ENCODE results near the gene NDRG3. TPM values are rescaled to one million over a fixed set of nuclear protein-coding genes. Genes with fewer than 3 reads are reported as not detected.

NDRG3 gene
- total and polyA plus RNA-seq, 12 donors = 29.0 to 91.4 (median 53.0) TPM

GRCh38 chr20:36726168-36726567, 19.7 kb downstream of the NDRG3 start:
- peak; percentile 33 to 77 (median 65) for DNase-seq
- Histone ChIP-seq H3K4me3 (no peak overlapping the region), H3K9me3 (replicated peaks in 1 of 3) (no peaks in the 10 kb centered on the region), H3K27me3 (no peaks in the 10 kb centered on the region), H3K36me3 (replicated peaks in 1 of 2) (peaks cover 0 to 4% of the 10 kb centered on the region in 2 donors), H3K27ac (peak overlapping the region in 3 of 5 donors; percentile 32 to 42 (median 36)), H3K4me1 (replicated peaks in 1 of 2) (peaks cover 7% of the 10 kb centered on the region in 2 donors)
- intact Hi-C loops (cut with DNase I) = no loop called here
- TF ChIP-seq POLR2A (IDR thresholded peaks at IDR 0.05) (no peak), CTCF (IDR thresholded peaks at IDR 0.05) (no peak)
- 70 to 84% (median 78%) methylated on average over 3 of the region's 3 CpGs for WGBS, 4 donors

- intact Hi-C loops (cut with DNase I) = no loop called here
- H3K9me3 ChIP-seq (replicated peaks in 1 of 3) = no peaks in the 10 kb centered on the region
- no peaks in the 10 kb centered on the region for H3K4me1 ChIP-seq (replicated peaks in 1 of 2)
- no peak for TF ChIP-seq CTCF (IDR thresholded peaks at IDR 0.05)
- TF ChIP-seq POLR2A (IDR thresholded peaks at IDR 0.05) = no peak
- DNase-seq = no peak
- WGBS, 4 donors = 85 to 94% (median 92%) methylated on average over 3 of the region's 3 CpGs
- peaks cover 0 to 4% of the 10 kb centered on the region in 2 donors for H3K36me3 ChIP-seq (replicated peaks in 1 of 2)
- no peak overlapping the region for H3K27ac ChIP-seq
- H3K27me3 ChIP-seq = no peaks in the 10 kb centered on the region
- no peak overlapping the region for H3K4me3 ChIP-seq
Measured at GRCh38 chr20:36720510-36720909, 25.4 kb downstream of the NDRG3 start.

- TF ChIP-seq POLR2A (IDR thresholded peaks at IDR 0.05) (no peak), CTCF (IDR thresholded peaks at IDR 0.05) (peak in 5 of 6 experiments; percentile 9 to 54 (median 40))
- peaks cover 0 to 4% of the 10 kb centered on the region in 2 donors for H3K36me3 ChIP-seq (replicated peaks in 1 of 2)
- intact Hi-C loops (cut with DNase I) = no loop called here
- no peaks in the 10 kb centered on the region for H3K4me1 ChIP-seq (replicated peaks in 1 of 2)
- WGBS, 4 donors = 89 to 97% (median 95%) methylated on average over 2 of the region's 2 CpGs
- no peaks in the 10 kb centered on the region for H3K9me3 ChIP-seq (replicated peaks in 1 of 3)
- no peak overlapping the region for H3K27ac ChIP-seq
- no peaks in the 10 kb centered on the region for H3K27me3 ChIP-seq
- peak in 3 of 7 donors; percentile 19 to 51 (median 32) for DNase-seq
- no peak overlapping the region for H3K4me3 ChIP-seq
Measured at GRCh38 chr20:36717657-36718056, 28.2 kb downstream of the NDRG3 start.

GRCh38 chr20:36717021-36717420, 28.9 kb downstream of the NDRG3 start:
- H3K27me3 ChIP-seq = no peaks in the 10 kb centered on the region
- H3K9me3 ChIP-seq (replicated peaks in 1 of 3) = no peaks in the 10 kb centered on the region
- DNase-seq = no peak
- peaks cover 0 to 4% of the 10 kb centered on the region in 2 donors for H3K36me3 ChIP-seq (replicated peaks in 1 of 2)
- TF ChIP-seq CTCF (IDR thresholded peaks at IDR 0.05) (no peak), POLR2A (IDR thresholded peaks at IDR 0.05) (no peak)
- H3K27ac ChIP-seq = no peak overlapping the region
- no peaks in the 10 kb centered on the region for H3K4me1 ChIP-seq (replicated peaks in 1 of 2)
- intact Hi-C loops (cut with DNase I) = no loop called here
- H3K4me3 ChIP-seq = no peak overlapping the region
- 82 to 96% (median 87%) methylated on average over 3 of the region's 3 CpGs for WGBS, 4 donors
